DMS 273 treated with DMSO at 0.1 percent for 48 hours (cell line): ENCODE results near the gene FNDC1.

Experiments used
- DNase-seq: peaks from one replicate; lab custom pipeline; 2025; lab: John Stamatoyannopoulos, UW

FNDC1 gene

DNA sequence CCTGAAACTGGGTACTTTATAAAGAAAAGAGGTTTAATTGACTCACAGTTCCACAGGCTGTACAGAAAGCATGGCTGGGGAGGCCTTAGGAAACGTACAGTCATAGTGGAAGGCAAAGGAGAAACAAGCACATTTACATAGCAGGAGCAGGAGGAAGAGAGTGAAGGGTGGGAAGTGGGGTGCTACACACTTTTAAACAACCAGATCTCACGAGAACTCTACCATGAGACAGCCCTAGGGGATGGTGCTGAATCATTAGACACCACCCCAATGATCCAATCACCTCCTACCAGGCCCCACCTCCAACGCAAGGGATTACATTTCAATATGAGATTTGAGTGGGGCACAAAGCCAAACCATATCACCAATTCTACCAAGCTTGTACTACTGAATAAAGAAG, 7.4 kb upstream of the FNDC1 start:
- no peak for DNase-seq

DNA sequence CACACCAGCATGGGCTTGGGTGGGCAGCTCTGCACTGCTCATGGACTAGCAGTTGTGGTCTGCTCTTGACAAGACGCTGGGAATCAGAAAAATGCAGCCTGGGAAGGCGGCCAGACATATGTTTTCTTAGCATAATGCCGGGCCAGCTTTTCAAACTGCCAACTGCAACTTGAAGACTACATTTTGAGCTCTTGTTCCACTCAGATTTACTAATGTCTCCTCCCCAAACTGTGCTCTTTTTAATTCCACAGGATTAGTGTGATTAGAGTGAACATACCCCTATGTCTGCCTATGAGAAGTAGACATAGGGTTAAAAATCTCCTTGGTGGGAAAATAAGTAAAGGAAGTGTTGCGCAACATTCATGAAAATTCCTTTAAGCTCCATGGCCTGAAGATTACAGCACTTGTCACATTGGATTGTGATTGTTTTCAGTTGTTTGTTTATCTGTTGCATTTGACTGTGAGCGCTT, 5.3 kb upstream of the FNDC1 start:
- DNase-seq: no peak

DNA sequence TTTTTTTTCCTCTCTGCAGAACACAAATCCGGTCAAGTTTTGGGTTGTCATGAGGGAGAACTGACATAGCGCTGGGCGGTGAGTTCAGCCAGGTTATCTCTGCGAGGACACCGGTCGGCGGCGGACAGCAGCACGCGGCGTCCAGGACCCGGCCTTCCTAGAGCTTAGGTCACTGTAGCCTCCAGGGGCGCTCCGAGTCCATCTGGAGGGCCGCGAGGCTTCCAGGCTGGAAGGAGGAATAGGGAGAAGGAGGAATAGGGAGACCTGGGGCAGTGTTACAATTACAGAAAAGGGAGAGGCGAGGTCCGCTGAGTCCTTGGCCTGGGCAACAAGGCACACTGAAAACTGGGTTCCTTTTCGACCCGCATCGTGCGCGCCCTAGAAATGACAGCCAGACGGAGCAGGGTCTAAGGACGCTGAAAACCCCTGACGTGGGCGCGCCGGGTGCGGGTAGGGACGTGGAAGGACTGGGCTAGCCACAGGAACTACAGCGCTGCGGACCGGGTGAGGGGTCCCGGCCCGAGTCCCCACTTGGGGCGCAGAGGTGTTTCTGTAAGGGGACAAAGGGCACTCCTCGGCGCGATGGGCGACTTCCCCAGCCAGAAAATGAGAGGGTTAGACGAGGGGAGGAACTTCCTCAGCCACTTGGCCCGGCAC, 536 bp upstream of the FNDC1 start:
- no peak for DNase-seq

DNA sequence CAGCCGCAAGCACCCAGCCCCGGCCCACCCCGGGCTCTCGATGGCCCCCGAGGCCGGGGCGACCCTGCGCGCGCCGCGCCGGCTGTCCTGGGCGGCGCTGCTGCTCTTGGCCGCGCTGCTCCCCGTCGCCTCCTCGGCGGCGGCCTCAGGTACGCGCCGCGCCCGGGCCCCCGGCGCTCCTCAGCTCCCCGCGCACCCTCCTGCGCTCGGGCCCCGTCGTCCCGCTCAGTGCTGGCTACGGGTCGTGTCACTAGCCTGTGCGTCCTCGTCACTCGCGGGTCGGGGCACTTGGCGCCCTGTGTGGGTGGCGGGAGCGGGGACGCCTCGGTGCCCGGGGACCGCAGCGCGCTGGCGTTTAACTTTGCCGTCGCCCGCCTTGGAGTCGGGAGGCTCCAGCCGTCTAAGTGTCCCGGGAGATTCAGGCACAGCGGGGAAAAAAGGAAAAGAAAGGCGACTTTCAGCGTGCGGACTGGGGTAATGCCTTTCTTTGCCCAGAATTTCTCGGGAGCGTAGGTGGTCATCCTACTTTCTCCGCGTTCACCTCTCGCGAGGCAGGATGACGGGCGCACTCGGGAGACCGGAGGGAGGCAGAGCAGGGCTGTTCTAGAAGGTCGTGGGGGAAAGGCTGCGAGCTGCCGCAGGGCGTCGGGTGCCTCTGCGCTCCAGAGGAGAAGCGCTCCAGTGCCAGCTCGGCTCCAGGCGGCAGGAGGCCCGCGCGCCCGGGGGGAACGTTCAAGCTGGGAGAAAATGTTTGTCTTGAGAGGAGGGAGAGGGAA, 545 bp downstream of the FNDC1 start:
- peak; percentile 28 for DNase-seq

DNA sequence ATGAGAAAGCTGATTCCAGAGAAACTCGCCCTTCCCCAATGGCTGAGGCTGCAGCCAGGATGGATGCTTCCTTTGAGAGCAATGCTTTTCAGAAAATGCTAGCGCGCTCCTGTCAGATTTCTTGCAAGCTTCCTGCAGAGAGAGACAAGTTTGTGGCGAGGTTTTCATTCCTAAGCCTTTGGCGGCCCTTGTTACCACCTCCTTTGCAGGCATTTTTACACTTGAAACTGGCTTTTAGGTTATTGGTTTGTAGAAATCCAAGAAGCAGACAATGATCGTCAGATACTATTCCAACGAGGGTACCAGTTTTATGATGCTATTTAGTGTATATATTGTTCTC, 1.1 kb downstream of the FNDC1 start:
- DNase-seq: no peak

DNA sequence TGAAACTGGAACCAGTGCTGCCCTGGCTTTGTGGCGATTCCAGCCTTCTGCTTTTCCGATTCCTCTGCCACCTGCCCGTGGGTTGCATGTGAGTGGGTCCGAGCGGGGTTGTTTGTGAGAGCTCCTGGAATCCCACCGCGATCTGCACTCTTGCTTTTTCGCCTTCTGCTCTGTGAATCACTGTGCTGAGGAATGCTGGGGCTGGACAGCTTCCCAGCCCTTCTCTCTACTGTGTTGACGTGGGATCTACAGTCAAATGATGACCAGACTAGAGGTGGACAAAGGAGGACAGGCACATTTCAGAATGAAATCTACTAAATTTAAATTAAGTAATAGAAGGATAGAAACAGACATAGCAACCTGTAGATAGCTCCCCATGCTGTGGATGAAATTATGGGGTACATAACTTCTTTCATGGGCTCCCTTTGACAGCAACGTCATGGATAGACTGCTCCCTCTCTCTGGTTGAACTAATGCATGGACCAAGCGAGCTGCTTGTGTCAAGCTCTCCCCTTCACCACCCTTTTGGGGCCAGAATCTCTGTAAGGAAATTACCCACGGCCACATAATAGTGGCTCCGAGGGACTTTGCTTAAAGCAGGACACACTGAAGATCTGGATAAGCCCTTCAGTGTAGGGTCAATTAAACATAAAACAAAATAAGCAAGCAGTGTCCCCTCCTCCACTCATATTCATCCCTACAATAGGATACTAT, 2.0 kb downstream of the FNDC1 start:
- no peak for DNase-seq

DNA sequence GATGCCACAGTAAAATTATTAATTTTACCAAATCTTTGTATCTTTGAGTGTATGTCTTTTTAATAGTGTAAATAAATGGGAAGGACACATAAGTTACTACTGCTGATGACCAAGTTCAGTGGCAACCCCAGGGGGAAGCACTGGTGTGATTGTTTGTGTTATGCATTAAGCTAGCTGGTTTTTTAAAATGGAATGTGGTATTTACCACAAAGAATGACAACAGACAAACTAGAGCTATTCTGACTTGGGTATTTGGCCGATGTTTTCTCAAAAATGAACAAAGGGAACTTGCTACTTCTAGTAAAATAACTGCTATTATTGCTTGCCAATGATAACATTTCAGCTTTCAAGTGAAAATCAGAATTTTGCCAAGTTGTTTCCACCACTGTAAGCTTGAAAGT, 2.9 kb downstream of the FNDC1 start:
- DNase-seq: no peak

DNA sequence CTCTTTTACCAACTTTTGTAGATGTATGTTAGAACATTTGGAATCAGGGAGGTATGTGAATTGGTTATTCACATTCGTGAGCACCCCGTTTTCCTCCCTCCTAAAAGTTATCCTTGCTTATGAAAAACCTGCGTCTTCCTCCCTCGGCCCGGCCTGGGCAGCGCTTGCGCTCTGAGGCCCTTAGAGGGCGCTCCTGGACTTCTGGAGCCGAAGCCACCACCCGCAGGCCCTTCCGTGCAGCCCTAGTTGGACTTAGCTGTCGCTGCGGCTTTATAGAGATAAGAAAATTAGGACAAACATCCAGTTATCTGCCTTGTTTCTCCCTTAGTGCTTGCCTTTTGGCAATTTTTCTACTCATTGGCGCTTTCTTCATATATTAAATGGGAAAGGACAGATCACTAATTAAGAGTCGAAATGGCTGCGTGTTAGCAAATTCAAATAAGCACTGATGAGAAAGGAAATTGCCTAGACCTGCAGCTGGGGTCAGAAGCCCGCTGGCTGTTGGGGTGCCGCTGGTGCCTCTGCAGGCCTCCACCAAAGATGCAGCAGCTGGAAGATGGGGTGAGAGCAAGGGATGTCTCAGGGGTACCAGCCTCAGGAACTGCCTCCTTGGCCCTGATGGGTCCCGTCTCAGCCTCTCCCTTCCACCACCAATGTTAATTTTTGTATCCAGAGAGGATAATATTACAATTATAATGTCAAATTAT, 5.2 kb downstream of the FNDC1 start:
- peak; percentile 18 for DNase-seq

DNA sequence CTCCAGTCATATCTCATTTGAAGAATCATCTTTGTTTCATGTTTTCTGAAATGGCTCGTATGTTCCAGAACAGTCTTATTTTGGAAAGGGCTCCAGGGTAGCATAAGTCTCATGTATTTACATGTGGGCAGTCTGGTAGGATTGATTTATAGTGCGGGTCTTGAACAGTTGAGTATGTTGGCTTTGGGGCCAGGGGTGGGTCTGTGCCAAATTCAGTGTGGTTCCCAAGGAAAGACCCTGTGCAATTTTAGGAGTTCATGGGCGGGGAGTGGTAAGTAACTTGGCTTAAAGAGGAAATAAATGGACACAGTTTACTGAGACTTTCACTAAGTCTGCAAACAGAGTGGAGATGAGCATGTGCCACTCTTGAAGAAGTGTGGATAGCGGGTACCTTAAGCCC, 7.7 kb downstream of the FNDC1 start:
- no peak for DNase-seq

DNA sequence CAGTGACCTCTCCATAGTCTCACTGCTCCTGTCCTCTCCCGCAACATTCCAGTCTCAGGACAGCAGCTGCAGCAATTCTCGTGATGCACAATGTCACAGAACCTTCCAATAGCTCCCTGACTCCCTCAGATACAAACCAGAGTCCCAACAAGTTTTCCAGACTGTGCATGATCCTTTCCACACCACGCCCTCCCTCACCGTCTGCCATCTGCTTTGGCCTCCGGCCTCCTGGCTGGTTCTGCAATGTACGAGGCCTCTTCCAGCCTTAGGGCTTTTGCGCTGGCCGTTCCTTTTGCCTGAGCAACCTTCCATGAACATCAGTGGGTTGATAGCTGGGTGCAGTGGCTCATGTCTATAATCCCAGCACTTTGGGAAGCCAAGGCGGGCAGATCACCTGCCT, 9.6 kb downstream of the FNDC1 start:
- no peak for DNase-seq

DNA sequence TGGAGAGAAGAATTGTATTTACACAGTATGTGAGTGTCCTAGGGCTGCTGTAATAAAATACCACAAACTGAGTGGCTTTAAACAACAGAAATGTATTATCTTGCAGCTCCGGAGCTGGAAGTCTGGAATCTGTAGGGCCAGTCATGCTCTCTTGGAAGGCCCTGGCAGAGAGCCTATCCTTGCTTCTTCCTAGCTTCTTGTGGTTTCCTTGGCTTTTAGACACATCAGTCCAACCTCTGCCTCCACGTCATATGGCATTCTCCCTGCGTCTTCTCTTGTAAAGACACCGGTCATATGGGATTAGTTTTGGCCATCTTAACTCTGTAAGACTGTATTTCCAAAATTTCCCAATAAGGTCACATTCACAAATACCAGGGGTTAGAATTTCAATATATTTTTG, 10.8 kb downstream of the FNDC1 start:
- no peak for DNase-seq

DNA sequence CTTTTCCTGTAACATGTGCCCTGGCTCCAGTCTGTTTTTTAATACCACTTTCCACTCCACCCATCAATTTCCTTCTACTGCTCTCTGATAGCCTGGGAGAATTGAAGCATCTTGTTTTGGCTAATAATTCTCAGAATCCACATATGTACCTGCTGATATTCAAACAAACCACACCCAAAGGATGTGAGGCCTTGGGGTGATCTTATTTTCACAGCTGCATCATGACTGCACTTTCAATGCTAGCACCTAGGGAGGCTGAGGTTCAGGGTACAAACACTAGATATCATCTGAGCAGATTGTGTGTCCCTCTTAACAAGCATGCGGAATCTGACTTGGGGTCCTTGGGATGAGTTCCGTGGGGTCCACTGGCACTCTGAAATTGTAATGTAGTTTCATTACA, 12.7 kb downstream of the FNDC1 start:
- DNase-seq: no peak

DNA sequence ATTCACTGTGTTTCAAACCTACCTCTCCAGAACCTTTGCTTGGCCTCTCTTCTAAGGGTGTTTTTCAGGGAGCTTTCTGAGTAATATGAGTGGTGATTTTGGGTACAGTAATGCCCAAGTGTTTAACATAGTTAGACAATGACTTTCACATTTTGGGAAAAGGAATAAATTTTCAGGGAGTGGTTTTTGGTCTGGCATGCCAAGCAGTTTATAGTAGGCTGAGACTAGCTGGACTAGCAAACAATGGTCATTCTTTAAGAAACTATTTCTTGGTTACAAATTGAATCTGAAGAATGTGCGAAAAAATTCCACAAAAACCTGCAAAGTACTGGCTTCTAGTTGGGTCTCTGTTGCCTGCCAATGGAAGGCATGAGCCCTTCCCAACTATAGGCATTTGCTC, 15.4 kb downstream of the FNDC1 start:
- DNase-seq: no peak

DNA sequence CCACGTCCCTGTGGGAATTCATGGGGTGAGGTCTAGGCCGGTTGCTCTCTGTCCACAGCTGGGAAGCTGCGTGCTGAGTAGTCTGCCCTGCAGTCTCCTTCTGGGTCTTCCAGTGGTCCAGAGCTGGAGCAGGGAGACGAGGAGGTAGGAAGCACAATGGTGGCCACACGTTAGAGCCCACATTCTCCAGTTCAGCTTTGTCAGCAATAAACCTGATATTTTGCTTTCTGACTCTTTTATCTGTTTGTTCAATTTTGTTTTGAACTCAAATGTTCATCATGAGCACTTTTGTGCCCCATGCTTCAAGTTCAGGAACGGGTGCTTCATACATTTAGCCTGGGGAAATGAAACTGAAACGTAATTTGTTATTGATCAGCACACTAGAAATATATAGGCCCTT, 21.3 kb downstream of the FNDC1 start:
- no peak for DNase-seq

DNA sequence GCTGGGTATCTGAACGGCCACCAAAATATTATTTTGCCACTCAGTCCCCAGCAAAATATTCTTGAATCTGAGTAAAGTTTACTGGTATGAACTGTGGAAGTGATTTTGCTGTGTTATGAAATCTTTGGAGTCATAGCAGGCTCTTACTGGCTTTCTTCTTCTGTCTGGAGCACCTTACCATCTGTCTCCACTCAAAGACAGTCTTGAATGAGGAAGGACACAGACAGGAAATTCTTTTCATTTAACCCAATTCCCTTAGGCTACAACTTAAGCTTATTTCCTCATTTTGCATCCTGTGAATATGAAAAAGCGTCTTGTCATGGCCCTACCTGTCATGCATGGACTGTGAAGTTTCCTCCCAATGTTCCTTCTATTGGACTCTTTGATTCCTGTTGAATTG, 24.7 kb downstream of the FNDC1 start:
- DNase-seq: no peak

DNA sequence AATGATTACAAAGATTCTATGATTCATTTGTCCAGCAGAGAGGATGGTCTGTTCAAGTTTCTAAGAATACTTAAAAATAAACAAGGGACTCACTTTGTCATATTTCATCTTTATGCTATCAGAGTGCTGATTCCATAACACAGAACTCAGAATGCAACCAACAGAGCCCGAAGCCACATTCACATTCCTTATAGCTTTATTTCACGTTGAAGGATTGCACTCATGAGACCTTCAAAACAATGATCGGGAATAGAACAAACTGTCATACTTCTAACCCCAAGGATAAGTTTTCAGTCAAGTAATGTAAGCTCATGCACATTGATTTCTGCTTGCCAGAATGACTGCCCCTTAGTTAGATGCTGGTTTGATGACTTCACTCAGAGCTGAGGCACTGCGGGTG, 25.2 kb downstream of the FNDC1 start:
- DNase-seq: no peak

DNA sequence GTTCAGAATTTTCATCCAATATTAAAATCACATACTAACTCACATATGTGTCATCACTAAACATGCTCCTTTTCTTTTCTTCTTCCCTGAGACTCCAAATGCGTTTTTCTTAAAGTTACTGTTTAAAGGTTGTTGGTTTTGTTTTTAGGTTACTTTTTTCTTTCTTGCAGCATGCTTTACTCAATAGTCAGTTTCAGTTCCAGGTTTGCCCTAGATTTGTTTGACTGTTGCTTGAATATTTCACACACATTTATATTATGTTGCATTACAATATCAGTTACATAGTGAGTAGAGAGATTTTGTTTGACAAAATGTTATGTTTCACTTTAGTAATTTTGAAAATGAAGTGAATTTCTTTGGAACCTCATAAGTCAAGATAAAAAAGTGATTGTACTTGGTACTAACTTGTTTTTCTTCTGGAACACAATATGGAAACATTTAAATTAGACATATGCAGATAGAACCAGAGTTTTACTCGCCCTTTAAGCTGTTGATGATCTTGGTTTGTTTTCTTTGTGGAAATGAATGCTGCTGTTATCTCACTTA, 27.3 kb downstream of the FNDC1 start:
- no peak for DNase-seq

DNA sequence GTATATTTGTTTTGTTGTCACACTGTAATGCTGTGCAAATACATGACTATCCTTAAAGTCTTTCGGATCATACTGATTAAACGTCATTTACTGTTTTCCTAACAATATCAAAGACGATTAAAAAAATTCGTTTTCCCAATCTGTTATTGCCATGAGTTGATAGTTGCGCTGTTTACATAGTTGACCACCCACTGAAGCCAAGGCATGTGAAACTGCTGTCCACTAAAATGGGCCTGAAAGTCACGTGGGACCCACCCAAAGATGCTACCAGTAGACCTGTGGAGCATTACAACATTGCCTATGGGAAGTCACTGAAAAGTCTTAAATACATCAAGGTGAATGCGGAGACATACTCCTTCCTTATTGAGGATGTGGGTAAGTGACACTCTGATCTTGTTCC, 28.1 kb downstream of the FNDC1 start:
- DNase-seq: no peak

DNA sequence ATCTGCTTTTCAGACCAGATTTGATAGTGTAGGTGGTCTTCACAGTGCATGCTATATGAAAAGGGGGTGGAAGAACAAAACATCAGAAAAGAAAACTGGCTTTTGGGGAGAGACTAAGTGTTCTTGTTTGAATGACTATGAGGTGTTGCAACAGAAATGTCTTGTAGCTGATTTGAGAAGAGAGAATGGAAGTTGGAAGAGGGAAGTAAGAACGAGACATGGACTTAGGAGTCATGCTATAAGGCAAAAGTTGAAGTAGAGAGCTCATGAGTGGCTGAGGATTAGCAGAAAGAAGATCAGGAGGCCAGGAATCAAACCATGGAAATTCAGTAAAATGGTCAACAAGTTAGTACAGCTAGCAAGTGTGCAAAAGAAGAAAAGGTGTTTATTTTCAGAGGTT, 32.1 kb downstream of the FNDC1 start:
- DNase-seq: no peak

DNA sequence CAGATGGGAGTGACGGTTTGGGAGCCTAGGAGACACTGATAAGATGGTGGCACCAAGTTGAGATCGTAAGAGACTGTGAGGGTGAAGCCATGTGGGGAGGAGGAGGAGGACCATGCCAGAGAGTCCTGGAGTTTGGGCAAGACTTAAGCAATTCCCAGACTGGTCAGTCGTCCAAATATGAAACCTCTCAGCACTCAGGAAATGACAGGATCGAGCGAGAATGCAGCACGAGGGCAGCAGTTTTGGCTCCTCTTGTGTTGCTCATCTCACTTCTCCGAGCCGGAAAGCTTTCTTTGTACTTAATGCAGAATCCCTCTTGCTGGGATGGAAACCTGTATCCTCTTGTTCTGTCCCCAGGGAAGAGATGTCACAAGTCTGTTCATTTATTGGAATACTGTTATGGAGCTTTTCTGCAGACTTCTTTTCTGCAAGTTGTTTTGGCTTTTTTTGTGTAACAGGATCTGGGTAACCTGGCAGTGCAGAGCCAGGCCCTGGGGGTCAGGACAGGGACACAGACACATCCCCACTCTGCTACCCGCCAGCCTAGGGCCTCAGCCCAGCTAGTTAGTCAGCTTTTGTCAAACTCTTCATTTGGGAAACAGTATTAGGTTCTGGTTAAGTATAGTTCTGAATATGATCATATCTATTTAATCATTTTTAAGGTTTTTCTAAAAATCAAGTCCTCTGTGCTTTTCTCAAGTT, 34.3 kb downstream of the FNDC1 start:
- DNase-seq: no peak

DNA sequence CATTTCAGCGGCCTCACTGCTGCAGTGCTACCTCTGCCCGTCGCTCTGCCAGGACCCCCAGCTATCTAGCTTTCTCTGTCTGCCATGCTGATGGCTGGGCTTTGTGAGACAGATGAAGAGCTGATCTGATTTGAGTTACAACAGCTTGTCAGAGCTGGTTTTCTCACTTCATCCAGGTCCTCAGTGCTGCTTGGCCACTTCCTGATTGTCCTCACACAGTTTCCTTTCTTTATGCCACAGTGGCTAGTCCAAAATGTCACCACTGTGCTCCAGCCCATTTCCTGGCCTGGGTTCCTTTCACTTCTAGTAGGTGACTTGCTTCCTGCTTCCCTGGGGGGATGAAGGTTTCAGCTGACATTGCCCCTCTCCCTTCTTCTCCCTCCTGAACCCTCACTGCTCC, 35.4 kb downstream of the FNDC1 start:
- DNase-seq: no peak

DNA sequence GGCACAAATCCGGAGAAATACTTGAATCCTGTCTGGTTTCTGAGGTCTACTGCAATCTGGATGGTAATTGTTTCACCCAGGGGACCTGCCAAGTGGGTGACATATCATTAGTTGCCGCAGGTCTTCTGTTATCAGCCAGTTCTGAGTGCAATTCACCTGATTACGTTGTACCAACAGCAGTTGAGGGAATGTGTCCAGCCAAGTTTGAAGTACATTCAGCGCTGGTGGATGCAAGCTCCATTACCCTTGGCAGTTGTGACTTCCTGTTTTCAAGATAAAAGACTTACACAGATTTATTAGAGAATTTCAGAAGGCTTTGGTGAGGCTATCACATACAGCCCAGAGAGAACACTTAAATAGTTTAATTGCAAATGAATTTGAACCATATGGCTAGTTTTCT, 42.8 kb downstream of the FNDC1 start:
- peak; percentile 18 for DNase-seq
